GM19397 (cell line): Measurements from ENCODE around the gene STARD8.

ENCODE experiments used
- ATAC-seq: cut with Tn5 transposase; IDR thresholded peaks from one replicate; pipeline ENCODE4 v1.9.1; 2021; ENCODE audit warnings: mild to moderate bottlenecking, moderate library complexity; ENCODE audit not compliant: unreplicated experiment

The STARD8 gene

DNA sequence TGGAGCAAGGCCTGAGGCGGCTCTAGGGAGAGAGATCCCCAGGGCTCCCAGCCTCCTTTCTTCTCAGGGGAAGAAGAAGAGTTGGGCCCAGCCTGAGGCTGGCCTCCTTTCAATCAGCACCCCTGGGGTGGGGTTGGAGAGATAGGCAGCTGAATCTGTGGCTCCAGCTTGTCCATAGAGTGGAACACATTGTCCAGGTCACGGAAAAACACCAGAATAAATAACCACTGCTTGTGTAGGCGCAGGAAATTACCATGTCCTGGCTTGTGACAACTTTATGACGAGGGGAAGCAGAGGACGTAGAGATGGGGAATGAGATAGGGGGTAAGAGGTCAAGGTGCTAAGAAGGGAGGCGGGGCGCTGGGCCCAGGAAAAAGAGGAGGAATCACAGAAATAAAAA, 100.6 kb downstream of the STARD8 start:
- ATAC-seq = no peak

DNA sequence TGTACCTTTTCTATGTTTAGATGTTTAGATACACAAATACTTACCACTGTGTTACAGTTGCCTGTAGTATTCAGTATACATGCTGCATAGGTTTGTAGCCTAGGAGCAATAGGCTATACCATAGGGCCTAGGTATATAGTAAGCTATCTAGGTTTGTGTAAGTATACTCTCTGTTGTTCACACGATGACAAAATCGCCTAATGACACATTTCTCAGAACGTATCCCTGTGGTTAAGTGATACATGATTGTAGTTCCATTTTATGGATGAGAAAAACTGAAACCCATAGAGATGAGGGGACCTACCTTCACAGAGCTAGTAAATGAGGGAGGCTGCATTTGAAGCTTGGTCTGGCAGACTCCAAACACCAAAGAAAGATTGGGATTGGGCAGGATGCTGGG, 102.0 kb downstream of the STARD8 start:
- ATAC-seq = no peak

DNA sequence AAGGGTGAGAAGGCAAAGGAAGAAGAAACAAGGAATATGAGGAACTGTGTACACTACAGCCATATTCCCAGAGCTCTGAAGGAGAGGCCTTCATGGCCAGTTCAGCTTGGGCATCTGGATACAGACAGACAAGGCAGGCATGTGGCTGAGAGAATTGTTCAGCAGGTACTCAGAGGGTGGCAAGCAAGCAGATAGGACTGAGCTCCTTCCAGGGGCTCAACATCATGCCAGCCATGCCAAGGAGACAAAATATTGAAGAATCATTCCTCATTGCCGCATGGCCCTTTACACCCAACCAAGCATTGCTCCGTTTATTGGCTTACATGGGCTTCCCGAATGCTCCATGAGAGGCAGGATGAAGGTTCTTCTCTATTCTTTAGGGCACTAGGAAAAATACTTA, 102.8 kb downstream of the STARD8 start:
- no peak for ATAC-seq

DNA sequence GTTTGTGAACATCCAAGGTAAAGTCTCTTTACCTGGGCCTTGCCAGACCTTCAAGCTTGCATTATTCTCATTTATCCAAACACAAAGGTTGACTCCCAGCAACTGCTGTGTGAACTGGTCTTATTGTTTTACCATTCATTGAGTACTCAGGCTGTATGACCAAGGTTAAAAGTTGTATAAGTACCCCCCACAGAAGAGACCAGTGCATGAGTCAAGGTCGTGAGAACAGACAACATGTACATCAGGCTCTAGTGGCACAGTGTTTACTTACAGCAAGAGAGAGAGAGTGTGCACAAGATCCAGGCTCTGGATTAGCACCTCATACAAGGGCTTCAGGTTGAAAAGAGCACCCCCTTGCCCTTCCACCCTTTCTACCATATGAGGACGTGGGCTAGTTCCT, 103.9 kb downstream of the STARD8 start:
- no peak for ATAC-seq

DNA sequence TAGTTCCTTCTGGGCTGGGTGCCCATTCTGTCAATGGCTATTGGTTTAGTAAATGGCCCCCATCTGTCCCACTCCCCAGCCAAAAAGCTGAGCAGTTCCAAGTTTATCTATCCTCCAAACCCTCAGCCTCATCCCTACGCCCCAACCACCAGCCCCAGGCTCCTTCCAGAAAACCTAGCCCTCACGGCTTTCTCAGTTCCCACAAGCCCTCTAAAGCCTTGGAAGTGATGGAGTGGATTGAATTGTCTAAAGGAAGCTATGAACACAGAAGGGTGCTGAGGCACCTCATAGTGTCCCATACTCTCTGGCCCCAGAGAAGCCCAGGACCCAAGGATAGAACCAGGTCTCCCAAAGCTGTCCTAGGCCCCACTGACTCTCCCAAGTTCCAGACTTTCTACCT, 105.8 kb downstream of the STARD8 start:
- no peak for ATAC-seq

DNA sequence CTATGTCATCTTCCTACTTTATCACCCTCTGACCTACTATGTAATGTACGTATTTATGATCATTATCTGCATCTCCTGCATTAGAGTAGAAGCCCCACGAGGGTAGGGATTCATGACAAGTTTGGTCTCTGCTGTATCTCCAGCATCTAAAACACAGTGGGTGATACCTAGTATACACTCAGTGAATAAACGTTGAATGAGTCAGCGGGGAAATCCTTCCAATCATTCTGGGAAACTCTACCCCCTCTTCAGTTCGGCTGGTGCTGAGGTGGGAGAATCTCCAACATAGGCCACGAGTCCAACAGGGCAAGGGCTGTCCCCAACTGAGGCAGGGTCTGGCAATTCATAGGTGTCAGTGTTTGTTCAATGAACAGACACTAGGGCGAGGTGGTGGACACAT, 106.9 kb downstream of the STARD8 start:
- ATAC-seq = no peak

DNA sequence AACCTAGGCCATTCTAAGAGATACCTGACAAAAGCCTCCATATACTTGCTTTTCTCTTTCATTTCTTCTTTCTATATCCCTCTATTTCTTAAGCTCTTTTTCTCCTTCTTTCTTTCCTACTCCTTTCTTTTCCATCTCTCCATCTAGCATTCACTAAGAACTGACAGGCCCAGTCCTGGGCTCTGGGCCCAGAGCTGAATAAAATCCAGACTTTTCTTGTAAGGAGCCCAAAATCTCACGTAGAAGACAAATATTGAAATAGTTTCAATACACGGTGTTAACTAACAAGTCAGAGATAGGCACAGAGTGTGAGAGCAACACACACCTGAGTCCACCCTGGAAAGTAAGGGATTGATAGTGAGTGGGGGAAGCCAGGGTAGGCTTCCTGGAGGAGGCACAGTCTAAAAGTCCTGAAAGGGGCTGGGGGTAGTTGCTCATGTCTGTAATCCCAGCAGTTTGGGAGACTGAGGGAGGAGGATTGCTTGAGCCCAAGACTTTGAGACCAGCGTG, 108.2 kb downstream of the STARD8 start:
- no peak for ATAC-seq

DNA sequence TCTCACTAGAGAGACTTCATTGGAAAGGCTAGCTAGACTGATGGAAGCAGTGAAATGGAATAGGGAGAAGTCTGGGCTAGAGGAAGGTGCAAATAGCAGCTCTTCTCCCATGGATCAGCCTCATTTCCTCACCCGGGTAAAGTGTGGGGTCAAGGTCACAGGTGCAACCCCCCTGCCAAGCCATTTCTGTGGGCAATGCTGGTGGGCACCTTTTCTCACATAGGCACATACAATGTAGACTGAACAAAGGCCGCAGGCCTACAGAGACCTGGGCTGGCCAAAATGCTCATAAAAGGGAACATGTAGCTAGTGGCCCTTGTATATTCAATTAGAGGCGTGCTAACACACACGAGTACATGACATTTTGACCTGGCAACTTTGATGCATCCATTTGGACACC, 109.9 kb downstream of the STARD8 start:
- no peak for ATAC-seq

DNA sequence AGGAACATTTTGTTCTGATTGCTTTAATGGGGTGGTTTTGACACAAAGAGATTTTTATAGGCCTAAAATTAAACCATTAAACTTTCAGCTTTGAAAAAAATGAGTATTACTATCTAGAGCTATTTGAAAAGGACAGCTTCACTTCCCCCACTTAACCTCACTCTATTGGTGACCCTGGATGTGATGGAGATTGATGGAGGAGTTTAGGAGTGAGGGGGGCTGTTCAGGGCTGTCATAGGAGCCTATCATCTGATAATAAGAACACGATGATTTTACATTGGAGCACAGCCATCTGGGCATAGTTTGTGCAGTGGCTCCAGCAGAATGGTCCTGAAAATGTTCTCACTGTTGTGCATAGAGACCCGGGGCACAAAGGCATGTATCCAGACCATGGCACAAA, 110.3 kb downstream of the STARD8 start:
- no peak for ATAC-seq

DNA sequence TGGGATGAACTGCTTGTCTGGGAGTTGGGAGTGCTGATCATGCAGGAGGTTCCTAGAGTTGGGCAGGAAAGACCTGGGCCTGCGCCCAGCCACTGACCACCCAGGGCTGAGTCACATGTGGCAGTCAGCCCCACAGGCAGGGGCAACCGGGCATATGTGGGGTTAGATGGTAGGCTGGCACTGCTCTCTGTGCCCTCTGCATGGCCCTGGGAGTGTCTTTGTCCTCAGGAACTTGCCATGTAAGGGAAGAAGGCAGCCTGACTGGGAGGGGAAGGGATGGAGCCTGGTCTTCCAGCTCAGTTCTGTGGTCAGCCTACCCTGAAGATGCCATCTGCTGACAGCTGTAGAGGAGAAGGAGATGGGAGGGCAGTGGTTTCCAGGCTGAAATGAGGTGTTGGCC, 111.2 kb downstream of the STARD8 start:
- ATAC-seq = no peak

DNA sequence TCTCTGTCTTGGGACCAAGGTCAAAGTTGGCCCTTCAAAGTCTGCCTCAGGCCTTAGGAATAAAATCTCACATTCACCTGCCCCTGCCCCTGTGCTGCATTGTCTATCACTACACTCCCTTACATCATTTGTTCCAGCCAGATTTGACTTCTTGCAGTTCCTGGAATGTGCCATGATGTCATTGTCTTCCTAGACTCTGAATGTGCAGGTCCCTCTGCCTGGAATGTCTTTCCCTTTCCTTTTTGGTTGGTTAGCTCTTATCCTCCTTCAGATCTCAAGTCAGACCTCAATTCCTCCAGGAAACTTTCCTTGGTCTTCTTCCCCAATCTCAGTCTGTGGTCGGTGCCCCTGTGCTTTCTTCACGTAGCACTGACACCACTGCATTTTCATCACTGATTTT, 113.6 kb downstream of the STARD8 start:
- no peak for ATAC-seq

DNA sequence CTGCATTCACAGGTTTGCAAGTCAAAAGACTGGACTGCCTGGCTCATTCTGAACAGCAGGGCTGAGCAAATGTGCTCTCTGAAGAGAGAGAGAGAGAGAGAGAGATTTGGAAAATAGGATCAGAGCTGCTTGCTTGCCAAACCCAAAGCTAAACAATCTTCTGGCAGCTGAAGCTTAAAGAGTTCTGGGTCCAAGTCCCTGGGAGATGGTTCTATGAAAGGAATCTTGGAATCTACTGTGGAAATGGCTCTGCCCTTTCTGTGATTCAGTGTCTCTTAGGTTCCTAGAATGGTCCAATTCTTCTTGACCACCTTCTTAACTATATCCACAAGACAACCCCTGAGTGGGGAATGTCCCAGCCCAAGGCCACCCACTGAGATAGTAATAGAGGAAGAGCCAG, 115.3 kb downstream of the STARD8 start:
- no peak for ATAC-seq

DNA sequence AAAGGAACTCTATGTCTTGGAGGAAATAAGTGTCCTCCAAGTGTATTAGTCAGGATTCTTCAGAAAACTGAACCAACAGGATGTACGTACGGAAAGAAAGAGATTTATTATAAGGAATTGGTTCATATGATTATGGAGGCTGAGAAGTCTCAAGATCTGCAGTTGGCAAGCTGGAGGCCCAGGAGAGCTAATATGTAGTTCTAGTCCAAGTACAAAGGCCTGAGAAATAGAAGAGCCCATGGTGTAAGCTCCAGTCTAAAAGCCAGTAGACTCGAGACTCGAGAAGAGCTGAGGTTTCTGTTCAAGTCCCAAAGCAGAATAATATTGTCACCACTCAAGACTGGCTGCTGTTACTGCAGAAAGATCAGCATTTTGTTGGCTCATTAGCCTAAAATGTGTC, 116.0 kb downstream of the STARD8 start:
- ATAC-seq = no peak
